AG04450 (cell line): ENCODE data around the gene PDZRN3. TPM values are rescaled to one million over a fixed set of nuclear protein-coding genes. Genes with fewer than 3 reads are reported as not detected.

Source experiments
- CTCF ChIA-PET: fragments of 300-600, 350-600 bp; formaldehyde crosslinking; extraction: SDS; loops from one replicate; lab custom pipeline; 2022; ENCODE audit warnings: antibody characterized with exemption, inconsistent platforms; lab: Charles Lee
- POLR2A ChIA-PET: fragments of 350-600 bp; formaldehyde crosslinking; extraction: SDS; loops from one replicate; lab custom pipeline; 2021; ENCODE audit warnings: antibody characterized with exemption, inconsistent platforms; lab: Yijun Ruan, JAX
- DNase-seq: peaks from one replicate; pipeline ENCODE4 v3.0.0-alpha.2; 2011; ENCODE audit warnings: low read depth, low spot score
- H3K27ac ChIP-seq: one replicate; pipeline ENCODE4 v1.5.1; 2012; ENCODE audit warnings: low read depth, low read length, control low read depth
- H3K27me3 ChIP-seq: one replicate; pipeline ENCODE4 v1.6.0; 2012; ENCODE audit warnings: low read length; ENCODE audit not compliant: control insufficient read depth, insufficient read depth
- H3K4me3 ChIP-seq: 2 replicates; pipeline ENCODE4 v1.5.1; 2011; ENCODE audit warnings: mild to moderate bottlenecking, low read depth, low read length, control low read depth
- H3K9me3 ChIP-seq: 2 replicates; pipeline ENCODE4 v1.5.1; 2012; ENCODE audit warnings: low read length; ENCODE audit not compliant: control insufficient read depth, insufficient read depth
- polyA plus RNA-seq: library from polyadenylated mRNA; depleted of rRNA; stranded (reverse); fragments of >200 nt; gene quantifications from 2 replicates; pipeline ENCODE4 v1.2.3, GENCODE V29; 2011
- TF ChIP-seq, protein P1 (sequence below): IDR thresholded peaks from 2 replicates; pipeline ENCODE4 v1.5.1; 2011; ENCODE audit warnings: low read depth, low read length, control low read depth, inconsistent platforms

PDZRN3 gene
- polyA plus RNA-seq, 1 experiment: 14.7 TPM

DNA sequence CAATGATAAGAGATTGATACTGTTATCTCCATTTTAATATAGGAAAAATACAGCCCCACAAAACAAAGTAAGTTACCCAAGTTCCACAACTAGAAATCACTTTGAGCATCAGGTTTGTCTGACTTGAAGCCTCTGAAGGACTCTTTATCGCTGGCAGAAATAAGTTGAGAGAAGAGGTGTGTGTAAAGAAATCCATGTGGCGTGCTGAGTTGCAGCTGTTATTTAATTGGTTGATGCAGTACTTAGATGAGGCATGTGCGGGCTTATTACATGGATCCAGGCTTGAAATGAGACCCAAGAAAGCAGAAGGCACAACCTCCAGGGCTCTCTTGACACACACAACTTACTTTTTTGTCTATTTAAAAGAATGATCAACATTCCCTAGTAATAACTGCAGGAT is 221.3 kb downstream of the PDZRN3 start:
- TF ChIP-seq, protein P1, sequence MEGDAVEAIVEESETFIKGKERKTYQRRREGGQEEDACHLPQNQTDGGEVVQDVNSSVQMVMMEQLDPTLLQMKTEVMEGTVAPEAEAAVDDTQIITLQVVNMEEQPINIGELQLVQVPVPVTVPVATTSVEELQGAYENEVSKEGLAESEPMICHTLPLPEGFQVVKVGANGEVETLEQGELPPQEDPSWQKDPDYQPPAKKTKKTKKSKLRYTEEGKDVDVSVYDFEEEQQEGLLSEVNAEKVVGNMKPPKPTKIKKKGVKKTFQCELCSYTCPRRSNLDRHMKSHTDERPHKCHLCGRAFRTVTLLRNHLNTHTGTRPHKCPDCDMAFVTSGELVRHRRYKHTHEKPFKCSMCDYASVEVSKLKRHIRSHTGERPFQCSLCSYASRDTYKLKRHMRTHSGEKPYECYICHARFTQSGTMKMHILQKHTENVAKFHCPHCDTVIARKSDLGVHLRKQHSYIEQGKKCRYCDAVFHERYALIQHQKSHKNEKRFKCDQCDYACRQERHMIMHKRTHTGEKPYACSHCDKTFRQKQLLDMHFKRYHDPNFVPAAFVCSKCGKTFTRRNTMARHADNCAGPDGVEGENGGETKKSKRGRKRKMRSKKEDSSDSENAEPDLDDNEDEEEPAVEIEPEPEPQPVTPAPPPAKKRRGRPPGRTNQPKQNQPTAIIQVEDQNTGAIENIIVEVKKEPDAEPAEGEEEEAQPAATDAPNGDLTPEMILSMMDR: no peak
- Histone ChIP-seq H3K27ac (no peak overlapping the region), H3K4me3 (no peak overlapping the region), H3K27me3 (no peaks in the 10 kb centered on the region), H3K9me3 (no peaks in the 10 kb centered on the region)
- ChIA-PET CTCF (no interaction called here), POLR2A (no interaction called here)
- DNase-seq: no peak

DNA sequence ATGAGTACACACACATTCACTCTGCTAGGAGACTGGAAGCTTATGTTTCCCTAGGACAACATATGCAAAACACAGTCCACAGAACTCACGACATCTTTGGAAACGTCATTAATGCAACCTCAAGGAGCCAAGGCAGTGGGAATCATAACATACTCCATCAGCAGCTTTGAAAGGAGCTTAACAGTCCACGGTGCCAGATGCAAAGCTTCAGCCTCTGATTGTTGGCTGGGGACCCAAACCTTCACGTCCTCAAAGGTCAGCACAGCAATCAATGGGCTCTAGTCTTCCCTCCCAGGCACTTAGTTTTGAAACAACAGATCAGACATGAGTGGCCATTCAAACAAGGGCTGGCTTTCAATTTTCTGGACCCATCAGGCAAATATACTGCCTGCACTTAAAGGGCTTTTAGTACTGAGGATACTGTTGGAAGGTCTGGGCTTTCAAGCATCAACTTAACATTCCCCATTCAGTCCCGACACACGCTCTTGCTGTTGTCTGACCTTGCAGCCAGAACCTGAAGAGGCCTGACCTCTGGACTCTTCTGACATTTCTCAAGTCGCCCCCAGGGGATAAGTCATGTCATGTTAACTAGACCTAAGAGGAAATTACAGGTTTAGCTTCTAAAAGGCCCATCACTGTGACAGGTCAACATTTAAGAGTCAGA is 223.0 kb downstream of the PDZRN3 start:
- ChIA-PET POLR2A (interaction anchor here (0.6 kb wide), 1 partner anchor 153 kb away, joined by 4 read pairs; no protein-coding TSS in a partner anchor), CTCF (interaction anchor here (0.6 kb wide), 1 partner anchor 501 kb away, joined by 7 read pairs; no protein-coding TSS in a partner anchor)
- H3K27me3 ChIP-seq: no peaks in the 10 kb centered on the region
- TF ChIP-seq, protein P1: no peak
- peak; percentile 42 for DNase-seq
- H3K9me3 ChIP-seq: no peaks in the 10 kb centered on the region
- no peak overlapping the region for H3K4me3 ChIP-seq
- no peak overlapping the region for H3K27ac ChIP-seq

DNA sequence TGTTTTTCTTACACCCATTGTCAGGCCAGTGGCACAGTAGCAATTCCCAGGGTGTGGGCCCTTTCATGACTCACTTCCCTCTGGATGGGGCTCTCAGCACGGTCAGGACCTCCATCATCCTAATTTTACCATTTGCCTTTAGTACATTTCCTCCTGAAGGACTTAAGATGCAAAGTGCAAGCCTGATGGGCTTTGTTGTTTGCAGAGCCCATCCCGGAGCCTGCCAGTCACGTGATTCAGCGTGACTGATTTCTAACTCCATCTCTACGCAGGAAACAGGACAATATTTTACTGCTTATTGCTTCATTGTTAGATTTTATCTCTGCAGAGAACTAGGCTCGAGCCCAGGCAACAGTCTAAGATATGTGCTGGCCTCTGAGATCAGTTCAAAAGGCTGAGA is 223.7 kb downstream of the PDZRN3 start:
- Histone ChIP-seq H3K4me3 (no peak overlapping the region), H3K27ac (peak overlapping the region; percentile 40), H3K9me3 (no peaks in the 10 kb centered on the region), H3K27me3 (no peaks in the 10 kb centered on the region)
- DNase-seq: no peak
- TF ChIP-seq, protein P1: no peak
- ChIA-PET CTCF (interaction anchor here (0.6 kb wide), 1 partner anchor 500 kb away, joined by 7 read pairs; no protein-coding TSS in a partner anchor), POLR2A (interaction anchor here (0.6 kb wide), 1 partner anchor 152 kb away, joined by 4 read pairs; no protein-coding TSS in a partner anchor)

DNA sequence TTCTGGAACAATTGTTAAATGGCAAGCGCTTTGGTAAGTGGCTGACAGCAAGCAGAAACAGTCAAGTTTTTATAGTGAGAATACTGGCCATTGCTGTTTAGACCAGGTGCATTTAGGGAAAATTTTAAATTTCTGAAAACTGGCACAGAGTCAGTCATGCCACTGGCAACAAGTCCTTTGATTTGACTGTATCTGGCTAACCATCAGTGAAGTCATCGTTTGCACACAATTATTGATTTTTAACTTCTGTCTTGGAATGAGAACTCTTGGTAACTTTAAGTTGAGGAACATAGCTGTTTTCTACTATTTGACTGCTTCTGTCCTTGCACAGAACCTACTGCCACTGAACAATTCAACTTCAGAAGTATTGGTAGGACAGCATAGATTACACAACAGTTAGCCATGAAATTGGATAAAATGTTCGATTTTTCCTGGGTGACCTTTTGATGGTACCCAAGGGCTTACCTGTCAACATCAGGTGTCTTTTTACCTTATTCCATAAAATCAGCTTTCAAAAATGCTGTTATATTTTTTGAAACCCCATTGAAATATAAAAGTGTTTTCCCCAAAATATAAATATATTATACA is 225.0 kb downstream of the PDZRN3 start:
- CTCF ChIA-PET: no interaction called here
- POLR2A ChIA-PET: no interaction called here
- Histone ChIP-seq H3K4me3 (no peak overlapping the region), H3K9me3 (no peaks in the 10 kb centered on the region), H3K27ac (no peak overlapping the region), H3K27me3 (no peaks in the 10 kb centered on the region)
- DNase-seq: no peak
- TF ChIP-seq, protein P1: no peak

DNA sequence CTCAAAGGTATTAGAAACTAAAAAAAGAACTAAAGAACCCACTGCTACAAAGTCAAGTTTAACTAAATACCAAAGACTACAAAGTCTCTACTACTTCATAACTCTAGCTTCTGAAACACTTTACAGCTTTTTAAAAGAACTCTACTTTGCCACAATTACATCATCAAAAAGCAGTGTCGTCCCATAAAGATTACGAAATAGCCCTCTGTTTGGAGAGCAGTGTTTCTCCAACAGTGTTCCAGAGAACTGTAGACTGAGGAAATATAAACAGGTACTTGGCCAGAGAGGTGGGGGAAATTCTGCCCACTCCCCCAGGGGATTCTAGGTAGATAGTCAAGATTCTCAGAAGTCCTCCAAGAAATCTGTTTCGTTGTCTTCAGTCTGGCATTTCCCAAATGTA is 225.6 kb downstream of the PDZRN3 start:
- TF ChIP-seq, protein P1: no peak
- Histone ChIP-seq H3K9me3 (no peaks in the 10 kb centered on the region), H3K27me3 (no peaks in the 10 kb centered on the region), H3K27ac (no peak overlapping the region), H3K4me3 (no peak overlapping the region)
- ChIA-PET POLR2A (no interaction called here), CTCF (no interaction called here)
- DNase-seq: no peak
